Inferior parietal cortex (tissue), 1 donor: ENCODE data around the gene B3GALT4.
A peak's percentile ranks its signal among the peaks of the same experiment; 100 is the strongest.

Experiments
- DNase-seq: peaks from one replicate; pipeline ENCODE4 v3.0.0-alpha.2; 2016; ENCODE audit errors: extremely low spot score

Gene B3GALT4

GRCh38 chr6:33292996-33293682 lies 16.2 kb downstream of the B3GALT4 start:
- no peak for DNase-seq

GRCh38 chr6:33294086-33294823 lies 17.3 kb downstream of the B3GALT4 start:
- no peak for DNase-seq

- DNase-seq, result no peak
Observed at GRCh38 chr6:33295621-33296369, 18.9 kb downstream of the B3GALT4 start.

- DNase-seq, result no peak
Observed at GRCh38 chr6:33296797-33297405, 20.0 kb downstream of the B3GALT4 start.

GRCh38 chr6:33297406-33297955 lies 20.6 kb downstream of the B3GALT4 start:
- no peak for DNase-seq

- no peak for DNase-seq
Observed at GRCh38 chr6:33297956-33298772, 21.2 kb downstream of the B3GALT4 start.

GRCh38 chr6:33298773-33299236 lies 21.9 kb downstream of the B3GALT4 start, which contains the start of gene RGL2:
Gene RGL2, minus strand, starts transcription at chr6:33298942. Its CDS starts 332 bp downstream, at chr6:33298610.
- DNase-seq, result no peak

GRCh38 chr6:33299237-33299944 lies 22.5 kb downstream of the B3GALT4 start:
- DNase-seq, result peak; percentile 95

GRCh38 chr6:33301877-33302276 lies 25.0 kb downstream of the B3GALT4 start:
- no peak for DNase-seq

GRCh38 chr6:33304216-33304615 lies 27.3 kb downstream of the B3GALT4 start:
- no peak for DNase-seq

- no peak for DNase-seq
Observed at GRCh38 chr6:33305052-33305451, 28.1 kb downstream of the B3GALT4 start.

GRCh38 chr6:33306356-33306755 lies 29.4 kb downstream of the B3GALT4 start:
- no peak for DNase-seq

GRCh38 chr6:33312361-33313104 lies 35.6 kb downstream of the B3GALT4 start:
- peak; percentile 55 for DNase-seq

- no peak for DNase-seq
Observed at GRCh38 chr6:33313105-33313708, 36.3 kb downstream of the B3GALT4 start.

- DNase-seq, result peak; percentile 52
Observed at GRCh38 chr6:33313709-33314514, 37.0 kb downstream of the B3GALT4 start, which contains the start of gene TAPBP. Gene TAPBP, minus strand, starts transcription at chr6:33314078. Its CDS starts 37 bp downstream, at chr6:33314041.

- peak; percentile 48 for DNase-seq
Observed at GRCh38 chr6:33314515-33314942, 37.6 kb downstream of the B3GALT4 start.

- DNase-seq, result no peak
Observed at GRCh38 chr6:33314943-33315792, 38.2 kb downstream of the B3GALT4 start.
